MM.1S (cell line): ENCODE measurements around the gene SLC25A6.
A peak's percentile ranks its signal among the peaks of the same experiment; 100 is the strongest.

Experiments
- DNase-seq: peaks from one replicate; pipeline ENCODE4 v3.0.0-alpha.2; 2015
- H2AFZ ChIP-seq: fragments of 300-600 bp; sonication (generic); 2 replicates; pipeline ENCODE4 v1.6.0; 2016; ENCODE audit warnings: antibody characterized with exemption, low read length
- H3F3A ChIP-seq: fragments of 300-600 bp; sonication (generic); 2 replicates; pipeline ENCODE4 v1.6.1; 2016; ENCODE audit warnings: mild to moderate bottlenecking, antibody characterized with exemption, low read length, moderate library complexity, mixed read lengths; ENCODE audit not compliant: insufficient read depth
- H3K27ac ChIP-seq: fragments of 300-600 bp; sonication (generic); 2 replicates; pipeline ENCODE4 v1.5.1; 2016; ENCODE audit warnings: mild to moderate bottlenecking, low read length
- H3K27me3 ChIP-seq: fragments of 300-600 bp; sonication (generic); replicated peaks from 2 replicates; pipeline ENCODE4 v1.6.0; 2016; ENCODE audit warnings: low read length; ENCODE audit not compliant: insufficient read depth
- H3K36me3 ChIP-seq: fragments of 300-600 bp; sonication (generic); replicated peaks from 2 replicates; pipeline ENCODE4 v1.6.1; 2016; ENCODE audit warnings: mild to moderate bottlenecking, low read length, mixed read lengths; ENCODE audit not compliant: insufficient read depth
- H3K4me1 ChIP-seq: fragments of 300-600 bp; sonication (generic); 2 replicates; pipeline ENCODE4 v1.6.1; 2016; ENCODE audit warnings: low read length, mixed read lengths
- H3K4me2 ChIP-seq: fragments of 300-600 bp; sonication (generic); 2 replicates; pipeline ENCODE4 v1.6.0; 2016; ENCODE audit warnings: low read depth, low read length
- H3K4me3 ChIP-seq: fragments of 300-600 bp; sonication (generic); 2 replicates; pipeline ENCODE4 v1.5.1; 2016; ENCODE audit warnings: low read length, mixed read lengths
- H3K79me2 ChIP-seq: fragments of 300-600 bp; sonication (generic); 2 replicates; pipeline ENCODE4 v1.6.1; 2016; ENCODE audit warnings: mixed run types, low read length, mixed read lengths
- H3K9ac ChIP-seq: fragments of 300-600 bp; sonication (generic); 2 replicates; pipeline ENCODE4 v1.6.1; 2016; ENCODE audit warnings: low read length, mixed read lengths
- H3K9me2 ChIP-seq: fragments of 300-600 bp; sonication (generic); replicated peaks from 2 replicates; pipeline ENCODE4 v1.6.1; 2016; ENCODE audit warnings: mild to moderate bottlenecking, low read length, mixed read lengths; ENCODE audit not compliant: insufficient read depth
- H3K9me3 ChIP-seq: fragments of 300-600 bp; sonication (generic); replicated peaks from 2 replicates; pipeline ENCODE4 v1.6.1; 2016; ENCODE audit warnings: mild to moderate bottlenecking, low read length, mixed read lengths; ENCODE audit not compliant: insufficient read depth
- H4K20me1 ChIP-seq: fragments of 300-600 bp; sonication (generic); 2 replicates; pipeline ENCODE4 v1.6.1; 2016; ENCODE audit warnings: mild to moderate bottlenecking, low read length, moderate library complexity, mixed read lengths; ENCODE audit not compliant: insufficient read depth
- EZH2 ChIP-seq: fragments of 300-600 bp; sonication (generic); optimal IDR thresholded peaks from 2 replicates; pipeline ENCODE3; 2017; ENCODE audit warnings: low read depth, mild to moderate bottlenecking, antibody characterized with exemption, low read length, mixed read lengths
- EZH2phosphoT487 ChIP-seq: fragments of 300-600 bp; sonication (generic); IDR thresholded peaks from 2 replicates; pipeline ENCODE4 v1.6.1; 2018; ENCODE audit warnings: antibody characterized with exemption, low read length
- TF ChIP-seq, protein P1 (sequence below): fragments of 300-600 bp; sonication (generic); IDR thresholded peaks from 2 replicates; pipeline ENCODE4 v1.5.1; 2016; ENCODE audit warnings: antibody characterized with exemption, low read length, mixed read lengths

The SLC25A6 gene

GRCh38 chrX:1391707-1392375 lies at the start of gene SLC25A6:
Gene SLC25A6 (minus strand): TSS chrX:1392113. CDS start chrX:1392009, 104 bp downstream.
- no peak within 1 kb of the TSS for H2AFZ ChIP-seq
- peak within 1 kb of the TSS; percentile 93 for H3K4me2 ChIP-seq
- H4K20me1 ChIP-seq: peaks cover 35% of the 10 kb centered on the region; the same call in 1 of the 2 replicates
- peak; percentile 94 for DNase-seq
- peaks cover 9% of the 10 kb centered on the region for H3K36me3 ChIP-seq
- peak within 1 kb of the TSS; percentile 95 for H3K27ac ChIP-seq
- TF ChIP-seq EZH2phosphoT487 (no peak), EZH2 (no peak)
- TF ChIP-seq, protein P1, sequence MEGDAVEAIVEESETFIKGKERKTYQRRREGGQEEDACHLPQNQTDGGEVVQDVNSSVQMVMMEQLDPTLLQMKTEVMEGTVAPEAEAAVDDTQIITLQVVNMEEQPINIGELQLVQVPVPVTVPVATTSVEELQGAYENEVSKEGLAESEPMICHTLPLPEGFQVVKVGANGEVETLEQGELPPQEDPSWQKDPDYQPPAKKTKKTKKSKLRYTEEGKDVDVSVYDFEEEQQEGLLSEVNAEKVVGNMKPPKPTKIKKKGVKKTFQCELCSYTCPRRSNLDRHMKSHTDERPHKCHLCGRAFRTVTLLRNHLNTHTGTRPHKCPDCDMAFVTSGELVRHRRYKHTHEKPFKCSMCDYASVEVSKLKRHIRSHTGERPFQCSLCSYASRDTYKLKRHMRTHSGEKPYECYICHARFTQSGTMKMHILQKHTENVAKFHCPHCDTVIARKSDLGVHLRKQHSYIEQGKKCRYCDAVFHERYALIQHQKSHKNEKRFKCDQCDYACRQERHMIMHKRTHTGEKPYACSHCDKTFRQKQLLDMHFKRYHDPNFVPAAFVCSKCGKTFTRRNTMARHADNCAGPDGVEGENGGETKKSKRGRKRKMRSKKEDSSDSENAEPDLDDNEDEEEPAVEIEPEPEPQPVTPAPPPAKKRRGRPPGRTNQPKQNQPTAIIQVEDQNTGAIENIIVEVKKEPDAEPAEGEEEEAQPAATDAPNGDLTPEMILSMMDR: no peak
- peaks cover 9% of the 10 kb centered on the region for H3F3A ChIP-seq
- peaks cover 77% of the 10 kb centered on the region for H3K79me2 ChIP-seq
- H3K4me3 ChIP-seq: peak within 1 kb of the TSS; percentile 98
- no peaks in the 10 kb centered on the region for H3K9me2 ChIP-seq
- H3K9me3 ChIP-seq: no peaks in the 10 kb centered on the region
- H3K4me1 ChIP-seq: no peaks in the 10 kb centered on the region
- H3K27me3 ChIP-seq: no peaks in the 10 kb centered on the region
- H3K9ac ChIP-seq: peak within 1 kb of the TSS; percentile 100

GRCh38 chrX:1440506-1440905 lies 48.6 kb upstream of the SLC25A6 start:
- TF ChIP-seq EZH2phosphoT487 (no peak), EZH2 (no peak)
- TF ChIP-seq, protein P1: no peak
- Histone ChIP-seq H3K79me2 (no peaks in the 10 kb centered on the region), H3K9me2 (no peaks in the 10 kb centered on the region), H3F3A (no peaks in the 10 kb centered on the region), H3K9ac (no peak overlapping the region), H3K9me3 (no peaks in the 10 kb centered on the region), H3K36me3 (no peaks in the 10 kb centered on the region), H4K20me1 (no peaks in the 10 kb centered on the region), H3K4me2 (no peak overlapping the region), H3K27me3 (no peaks in the 10 kb centered on the region), H2AFZ (no peak overlapping the region), H3K4me1 (no peaks in the 10 kb centered on the region), H3K27ac (no peak overlapping the region), H3K4me3 (no peak overlapping the region)
- no peak for DNase-seq

GRCh38 chrX:1435241-1435895 lies 43.5 kb upstream of the SLC25A6 start:
- no peaks in the 10 kb centered on the region for H3K27me3 ChIP-seq
- H3K9me3 ChIP-seq: no peaks in the 10 kb centered on the region
- no peaks in the 10 kb centered on the region for H3K36me3 ChIP-seq
- H3K4me1 ChIP-seq: no peaks in the 10 kb centered on the region
- no peak overlapping the region for H2AFZ ChIP-seq
- no peak overlapping the region for H3K27ac ChIP-seq
- H4K20me1 ChIP-seq: no peaks in the 10 kb centered on the region
- no peaks in the 10 kb centered on the region for H3F3A ChIP-seq
- H3K4me2 ChIP-seq: no peak overlapping the region
- H3K9me2 ChIP-seq: no peaks in the 10 kb centered on the region
- no peak overlapping the region for H3K9ac ChIP-seq
- TF ChIP-seq, protein P1: no peak
- no peak overlapping the region for H3K4me3 ChIP-seq
- no peaks in the 10 kb centered on the region for H3K79me2 ChIP-seq
- no peak for DNase-seq
